ENCODE data around the gene MEX3B. TPM values are rescaled to one million over a fixed set of nuclear protein-coding genes. Genes with fewer than 3 reads are reported as not detected.

MEX3B gene
- total RNA-seq: 1 to 10 TPM; 2.0 to 2.2 TPM
- long read RNA-seq, full-length matches to known transcripts: 1 of 1 reads
- long read RNA-seq, partial matches to known transcripts: 0 of 1 reads
- long read RNA-seq, other reads (novel, unspliced or antisense): 0 of 1 reads

DNA sequence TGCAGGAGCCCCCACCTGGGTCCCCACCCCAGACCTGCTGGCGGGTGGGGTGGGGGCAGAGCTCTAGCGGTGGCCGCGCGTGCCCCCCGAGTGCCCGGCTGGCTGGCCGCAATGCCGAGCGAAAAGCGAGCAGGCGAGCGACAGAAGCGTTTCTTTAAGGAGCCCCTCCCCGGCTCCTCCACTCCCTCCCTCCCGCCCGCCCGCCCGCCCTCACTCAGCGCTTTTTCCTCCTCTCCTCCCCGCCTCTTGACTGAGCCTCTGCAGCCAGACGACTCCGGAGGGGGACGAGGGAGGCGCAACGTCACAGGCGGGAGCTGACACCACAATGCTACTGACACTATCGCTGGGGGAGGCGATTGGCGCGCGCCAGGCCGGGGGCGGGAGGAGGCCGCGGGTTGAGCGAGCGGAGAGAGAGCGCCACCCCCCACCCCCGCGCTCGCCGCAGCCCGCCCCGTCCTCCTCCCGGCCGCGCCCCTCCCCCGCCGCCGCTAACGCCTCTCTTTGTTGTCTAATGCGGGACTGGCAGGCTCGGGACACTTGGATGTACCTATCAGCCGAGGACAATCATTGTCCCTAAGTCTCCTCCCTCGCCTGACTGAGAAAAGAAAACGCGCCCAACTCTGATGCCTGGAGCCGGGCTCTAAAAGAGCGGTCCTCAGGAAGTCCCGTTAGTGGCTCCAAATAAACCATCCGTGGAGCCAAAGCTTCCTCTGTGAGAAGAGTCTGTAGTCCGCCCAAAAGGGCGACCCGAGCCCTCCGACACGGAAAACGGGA, at the start of gene MEX3B:
Gene MEX3B, minus strand, starts transcription at position 127 of the 774 bp plus-strand sequence. CDS start 313 bp downstream, outside the sequence.
- peak; percentile 85 to 90 for ATAC-seq
- intact Hi-C loops (cut with DNase I): loop anchor here in 1 of 2 donors (5.0 to 10.0 kb wide), 2 partner anchors 121 to 564 kb away; no protein-coding TSS in a partner anchor

DNA sequence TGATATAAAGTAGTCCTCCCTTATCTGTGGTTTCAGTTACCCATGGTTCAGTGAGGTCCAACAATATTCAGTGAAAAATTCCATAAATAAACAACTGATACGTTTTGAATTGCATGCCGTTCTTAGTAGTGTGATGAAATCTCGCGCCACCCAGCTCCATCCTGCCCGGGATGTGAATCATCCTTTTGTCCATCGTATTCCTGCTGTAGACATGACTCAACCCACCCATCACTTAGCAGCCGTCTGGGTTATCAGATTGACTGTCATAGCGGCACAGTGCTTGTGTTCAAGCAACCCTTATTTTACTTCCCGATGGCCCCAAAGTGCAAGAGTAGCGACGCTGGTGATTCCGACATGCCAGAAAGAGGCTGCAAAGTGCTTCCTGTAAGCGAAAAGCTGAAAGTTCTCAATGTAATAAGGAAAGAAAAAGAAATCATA, 48.0 kb upstream of the MEX3B start:
- ATAC-seq: no peak
- no peak for DNase-seq
- intact Hi-C loops (cut with DNase I): no loop called here

More for the DNA sequence above, at the start of gene MEX3B:
- DNase-seq: peak; percentile 97

DNA sequence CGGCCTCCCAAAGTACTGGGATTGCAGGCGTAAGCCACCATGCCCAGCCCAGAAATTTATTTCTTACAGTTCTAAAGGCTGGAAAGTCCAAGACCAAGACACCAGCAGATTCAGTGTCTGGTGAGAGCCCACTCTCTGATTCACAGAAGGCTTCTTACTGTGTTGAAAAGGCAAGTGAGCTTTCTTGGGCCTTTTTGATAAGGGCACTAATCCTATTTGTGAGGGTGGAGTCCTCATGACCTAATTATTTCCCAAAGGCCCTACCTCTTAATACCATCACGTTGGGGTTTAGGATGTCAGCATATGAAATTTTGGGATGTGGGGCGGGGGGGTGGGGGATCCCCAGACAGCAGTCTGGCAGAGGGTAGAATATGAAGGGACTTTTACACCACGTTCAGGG, 47.5 kb upstream of the MEX3B start:
- no peak for ATAC-seq

DNA sequence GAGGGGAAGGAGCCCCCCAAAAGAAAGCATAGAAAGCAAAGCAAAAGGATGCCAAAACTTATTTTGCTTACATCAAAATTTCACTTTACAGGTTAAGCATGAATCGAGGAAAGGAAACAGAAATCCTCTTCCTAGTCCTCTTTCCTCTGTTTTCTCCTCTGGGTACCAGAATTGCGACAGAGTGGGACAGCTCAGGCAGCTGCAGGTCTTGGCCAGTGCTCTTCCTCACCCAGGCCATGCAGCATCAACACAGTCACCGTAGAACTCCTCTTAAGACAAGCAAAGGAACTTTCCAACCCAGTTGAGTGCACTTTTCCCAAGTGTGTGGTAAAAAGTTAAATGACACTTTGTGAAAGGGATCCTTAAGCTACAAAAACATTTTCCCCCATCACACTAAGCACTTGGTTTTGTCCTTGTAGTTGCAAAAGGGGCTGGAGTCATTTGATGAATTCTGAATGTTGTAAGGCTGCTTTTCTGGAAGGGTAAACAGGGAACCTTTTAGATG, 45.9 kb upstream of the MEX3B start:
- intact Hi-C loops (cut with DNase I): no loop called here
- DNase-seq (no peak), ATAC-seq (no peak)

More for the DNA sequence above, 47.5 kb upstream of the MEX3B start:
- no peak for DNase-seq
- intact Hi-C loops (cut with DNase I): no loop called here

DNA sequence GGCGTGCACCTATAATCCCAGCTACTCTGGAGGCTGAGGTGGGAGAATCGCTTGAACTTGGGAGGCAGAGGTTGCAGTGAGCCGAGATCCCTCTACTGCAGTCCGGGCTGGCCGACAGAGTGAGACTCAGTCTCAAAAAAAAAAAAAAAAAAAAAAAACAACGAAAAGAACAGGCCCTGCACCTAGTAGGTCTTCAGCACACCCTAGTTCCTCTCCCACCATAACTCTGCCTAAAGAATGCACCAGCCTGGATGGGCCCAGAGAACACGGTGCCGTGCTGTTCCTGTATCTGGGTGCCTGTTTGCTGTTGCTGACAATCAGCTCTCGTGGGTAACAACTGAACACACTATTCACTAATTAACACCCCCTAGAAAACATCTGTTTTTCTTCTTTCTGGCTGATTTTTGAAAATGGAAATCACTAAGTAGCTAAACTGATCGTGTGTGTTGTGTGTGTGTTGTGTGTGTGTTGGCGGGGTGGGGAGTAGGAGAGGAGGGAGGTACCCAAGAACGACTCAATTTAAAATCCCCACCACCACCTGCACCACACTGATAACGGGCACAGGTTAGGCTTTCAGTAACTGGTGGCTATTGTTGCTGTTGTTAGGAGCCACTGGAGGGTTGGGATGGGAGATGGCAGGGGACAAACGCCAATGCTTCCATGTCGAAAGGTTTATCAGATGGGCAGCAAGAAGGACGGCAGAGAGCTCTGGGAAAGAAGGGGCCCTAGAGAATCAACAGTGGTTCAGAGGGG, 40.6 kb upstream of the MEX3B start:
- DNase-seq: no peak
- intact Hi-C loops (cut with DNase I): no loop called here
- ATAC-seq: no peak

DNA sequence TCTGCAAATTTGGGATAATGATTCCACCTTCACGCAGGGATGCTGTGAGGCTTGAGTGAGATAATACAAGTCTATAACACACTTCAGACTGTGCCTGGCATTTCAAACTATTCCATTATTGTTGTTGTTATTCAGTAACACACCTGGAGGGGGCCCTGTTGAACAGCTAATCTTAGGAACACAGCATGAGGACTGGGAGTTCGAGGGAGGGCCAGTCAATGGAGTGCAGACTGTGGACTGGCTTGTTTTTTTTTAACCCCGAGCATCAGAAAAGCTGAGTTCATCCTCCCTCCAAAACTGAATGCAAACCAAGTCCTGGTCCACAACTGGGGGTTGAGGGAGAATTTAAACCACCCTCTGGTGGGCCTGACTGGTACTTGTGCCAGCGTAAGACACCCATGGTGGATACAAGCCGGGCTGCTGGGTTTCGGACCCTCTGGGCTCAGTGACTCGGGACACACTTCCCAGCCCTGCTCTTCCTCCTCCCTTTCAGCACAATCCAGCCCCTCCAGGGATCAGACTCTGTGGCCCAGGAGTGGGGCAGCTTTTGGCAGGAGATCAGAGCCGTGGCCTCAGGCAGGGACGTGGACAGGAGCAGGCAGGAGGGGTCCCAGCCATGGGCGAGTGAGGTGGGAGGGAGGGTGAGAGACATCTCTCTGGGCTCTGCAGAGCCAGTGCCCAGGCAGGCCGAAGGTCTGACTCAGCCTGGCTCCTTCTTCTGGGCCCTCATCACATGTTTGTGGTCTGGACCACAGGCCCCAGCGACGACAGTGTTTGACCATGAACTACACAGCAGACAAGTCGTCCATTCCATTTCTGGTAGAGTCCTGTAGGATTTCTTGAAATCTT, 36.3 kb upstream of the MEX3B start:
- ATAC-seq (no peak), DNase-seq (no peak)
- intact Hi-C loops (cut with DNase I): no loop called here

DNA sequence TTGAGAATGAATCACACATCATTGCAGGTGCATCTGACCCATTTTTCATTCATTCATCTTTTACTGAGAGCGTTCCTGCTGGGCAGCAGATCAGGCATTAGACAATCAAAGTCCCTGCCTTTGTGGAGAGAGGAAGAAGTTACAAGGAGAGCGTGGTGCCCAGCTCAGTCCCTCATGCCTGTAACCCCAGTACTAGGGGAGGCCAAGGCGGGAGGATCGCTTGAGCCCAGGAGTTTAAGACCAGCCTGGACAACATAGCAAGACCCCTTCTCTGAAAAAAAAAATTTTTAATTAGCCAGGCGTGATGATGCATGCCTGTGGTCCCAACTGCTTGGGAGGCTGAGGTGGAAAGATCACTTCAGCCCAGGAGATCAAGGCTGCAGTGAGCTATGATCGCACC, 35.0 kb upstream of the MEX3B start:
- ATAC-seq: no peak
- intact Hi-C loops (cut with DNase I): no loop called here

DNA sequence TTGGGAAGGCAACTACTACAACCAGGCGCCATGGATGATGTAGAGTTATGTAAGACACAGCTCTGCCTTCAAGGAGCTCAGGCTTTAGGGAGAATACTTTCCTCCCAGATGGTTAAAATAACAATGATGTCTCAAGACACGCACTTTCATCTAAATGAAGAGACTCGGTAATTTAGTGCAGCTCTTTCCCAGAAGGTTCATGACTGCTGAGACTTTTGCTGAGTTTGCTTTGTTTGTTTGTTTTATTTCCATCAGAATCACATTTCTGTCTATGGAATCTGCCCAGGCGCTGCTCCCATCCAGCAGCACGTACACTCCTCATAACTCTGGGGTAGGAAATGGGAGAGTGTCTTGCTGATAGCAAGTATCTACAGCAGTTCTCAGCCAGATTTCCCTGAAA, 33.9 kb upstream of the MEX3B start:
- ATAC-seq: no peak
- intact Hi-C loops (cut with DNase I): no loop called here
- DNase-seq: no peak

More for the DNA sequence above, 35.0 kb upstream of the MEX3B start:
- no peak for DNase-seq

DNA sequence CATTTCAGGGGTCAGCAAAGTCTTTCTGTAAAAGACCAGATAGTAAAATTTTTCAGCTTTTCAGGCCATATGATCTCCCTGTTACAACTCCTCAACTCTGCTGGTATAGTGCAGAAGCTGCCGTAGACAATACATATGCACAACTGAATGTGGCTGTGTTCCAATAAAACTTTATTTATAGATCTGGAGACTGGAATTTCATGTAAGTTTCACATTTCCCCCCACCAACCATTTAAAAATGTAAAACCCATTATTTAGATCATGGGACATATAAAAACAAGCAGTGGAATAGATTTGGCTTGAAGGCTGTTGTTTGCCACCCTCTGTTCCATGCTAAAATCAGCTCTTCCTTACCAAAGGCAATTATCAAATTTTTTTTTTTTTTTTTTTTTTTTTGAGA, 28.8 kb upstream of the MEX3B start:
- no peak for ATAC-seq
- DNase-seq: no peak
- intact Hi-C loops (cut with DNase I): no loop called here

DNA sequence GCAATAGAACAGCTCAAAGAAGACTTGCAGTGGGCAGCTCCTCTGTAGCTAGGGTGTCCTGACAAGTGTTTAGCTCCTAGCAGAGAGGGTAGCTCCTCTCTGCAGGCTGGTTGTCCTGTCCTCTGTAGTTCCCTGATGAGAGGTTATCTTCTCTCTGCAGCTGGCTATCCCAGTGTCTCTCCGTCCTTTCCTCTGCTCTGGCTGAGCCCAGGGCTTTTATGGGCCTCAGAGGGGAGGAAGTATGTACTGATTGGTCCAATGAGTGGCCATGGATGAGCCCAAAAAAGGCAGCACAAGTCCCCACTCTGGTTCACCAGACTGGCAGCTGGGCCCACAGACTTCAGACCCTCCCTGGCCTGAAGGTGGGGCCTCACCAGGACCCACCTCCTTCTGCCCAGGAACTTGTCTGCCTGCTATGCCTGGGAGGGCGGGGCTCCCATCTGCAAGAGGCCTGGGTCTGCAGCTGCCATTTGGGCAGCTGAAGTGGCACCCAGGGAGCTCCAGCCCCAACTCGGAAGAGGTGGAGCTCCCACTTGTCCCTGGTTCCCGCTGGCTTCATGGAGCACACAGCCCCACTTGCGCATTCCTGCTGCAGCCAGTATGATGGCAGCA, 27.2 kb upstream of the MEX3B start:
- intact Hi-C loops (cut with DNase I): no loop called here
- DNase-seq (no peak), ATAC-seq (no peak)

DNA sequence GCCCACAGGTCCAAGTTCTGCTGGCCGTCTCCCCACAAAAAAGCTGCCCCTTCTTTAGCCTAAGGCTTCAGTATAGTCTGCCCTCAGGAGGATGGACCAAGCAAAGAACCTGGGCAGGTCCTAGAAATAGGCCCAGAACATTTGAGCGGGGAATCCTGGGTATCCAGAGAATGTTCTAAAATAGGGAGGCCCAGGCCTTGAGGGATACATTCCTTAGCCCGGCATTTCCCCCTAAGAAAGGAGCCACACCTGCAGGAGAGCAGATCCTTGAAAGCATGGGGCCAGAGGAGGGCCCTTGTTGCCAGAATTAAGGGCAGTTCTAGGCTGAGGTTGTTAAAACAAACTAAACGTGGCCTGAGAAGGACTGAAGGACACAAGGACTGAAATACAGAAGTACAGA, 20.6 kb upstream of the MEX3B start:
- DNase-seq (no peak), ATAC-seq (no peak)
- intact Hi-C loops (cut with DNase I): no loop called here

DNA sequence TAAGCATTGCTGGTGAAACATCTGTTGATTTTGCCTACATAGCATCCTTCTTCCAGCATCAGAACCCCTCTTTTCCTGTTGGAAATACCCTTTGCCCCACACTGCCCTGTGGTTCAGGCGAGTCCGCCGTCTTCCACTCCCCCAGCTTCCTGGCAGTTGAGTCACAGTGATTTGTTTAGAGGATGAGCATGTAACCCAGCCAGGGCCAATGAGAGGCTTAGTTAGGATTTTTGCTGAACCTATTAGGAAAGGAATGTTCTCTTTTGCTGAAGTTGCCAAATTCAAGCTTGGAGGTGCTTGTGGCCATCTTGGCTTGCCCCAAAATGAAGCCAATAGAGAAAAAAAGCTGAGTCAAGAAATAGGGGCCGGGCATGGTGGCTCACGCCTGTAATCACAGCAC, 19.0 kb upstream of the MEX3B start:
- no peak for DNase-seq
- intact Hi-C loops (cut with DNase I): no loop called here
- no peak for ATAC-seq

DNA sequence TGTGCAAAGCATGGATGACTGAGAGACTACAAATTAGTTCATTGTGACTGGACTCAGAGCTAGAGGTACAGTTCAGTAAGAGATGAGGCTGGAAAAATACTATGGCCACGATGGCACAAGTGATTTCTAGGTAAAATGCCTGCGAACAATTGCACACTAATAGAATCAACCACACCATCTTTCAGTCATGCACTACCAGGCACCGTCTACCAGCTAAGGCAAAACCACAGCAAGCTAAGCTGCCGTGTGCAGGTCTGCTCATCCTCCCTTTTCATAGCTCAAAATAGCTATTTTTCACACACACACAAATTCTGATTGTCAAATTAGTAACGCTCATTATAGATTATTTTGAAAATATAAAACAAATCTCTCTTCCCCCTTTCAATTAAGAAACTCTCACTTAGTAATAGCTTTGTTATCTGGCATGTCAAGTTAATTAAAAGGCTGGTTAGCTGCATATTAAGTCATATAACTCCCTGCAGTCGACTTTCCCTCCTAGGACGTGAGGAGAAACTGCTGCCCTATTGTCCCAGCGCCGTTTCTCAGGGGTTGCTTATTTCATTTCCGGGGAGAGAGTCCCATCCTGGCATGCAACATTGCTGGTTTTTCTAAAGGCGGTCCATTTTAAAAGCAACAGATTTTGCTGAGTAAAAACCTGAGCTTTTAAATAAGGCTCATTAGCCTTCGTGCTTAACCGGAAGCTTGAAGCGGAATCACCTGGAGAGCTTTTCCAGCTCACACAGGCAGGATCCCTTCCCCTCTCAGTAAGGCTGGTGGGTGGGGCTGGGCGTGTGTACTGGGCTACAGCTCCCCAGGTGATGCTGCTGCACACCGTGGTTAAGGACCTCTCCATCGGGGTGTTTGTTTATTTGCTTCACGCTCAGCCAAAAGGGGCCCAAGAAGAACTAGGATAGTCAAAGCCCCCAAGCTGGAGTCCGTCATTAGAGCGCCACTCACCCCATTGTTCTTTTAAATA, 16.9 kb upstream of the MEX3B start:
- ATAC-seq: no peak
- no peak for DNase-seq
- intact Hi-C loops (cut with DNase I): no loop called here

DNA sequence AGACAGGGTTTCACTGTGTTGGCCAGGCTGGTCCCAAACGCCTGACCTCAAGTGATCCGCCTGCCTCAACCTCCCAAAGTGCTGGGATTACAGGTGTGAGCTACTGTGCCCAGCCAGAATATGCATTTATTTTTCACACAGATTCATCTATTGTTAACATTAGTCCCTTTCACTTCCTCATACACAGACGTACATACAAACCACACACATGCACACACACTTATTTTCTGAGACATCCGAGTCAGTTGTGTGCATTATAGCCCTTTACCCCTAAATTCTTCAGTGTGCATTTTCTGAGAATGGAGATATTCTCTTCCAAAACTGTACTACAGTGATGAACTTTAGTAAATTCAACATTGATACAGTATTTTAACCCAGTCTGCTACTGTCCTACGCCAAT, 15.0 kb upstream of the MEX3B start:
- intact Hi-C loops (cut with DNase I): no loop called here
- DNase-seq: no peak
- ATAC-seq: no peak

DNA sequence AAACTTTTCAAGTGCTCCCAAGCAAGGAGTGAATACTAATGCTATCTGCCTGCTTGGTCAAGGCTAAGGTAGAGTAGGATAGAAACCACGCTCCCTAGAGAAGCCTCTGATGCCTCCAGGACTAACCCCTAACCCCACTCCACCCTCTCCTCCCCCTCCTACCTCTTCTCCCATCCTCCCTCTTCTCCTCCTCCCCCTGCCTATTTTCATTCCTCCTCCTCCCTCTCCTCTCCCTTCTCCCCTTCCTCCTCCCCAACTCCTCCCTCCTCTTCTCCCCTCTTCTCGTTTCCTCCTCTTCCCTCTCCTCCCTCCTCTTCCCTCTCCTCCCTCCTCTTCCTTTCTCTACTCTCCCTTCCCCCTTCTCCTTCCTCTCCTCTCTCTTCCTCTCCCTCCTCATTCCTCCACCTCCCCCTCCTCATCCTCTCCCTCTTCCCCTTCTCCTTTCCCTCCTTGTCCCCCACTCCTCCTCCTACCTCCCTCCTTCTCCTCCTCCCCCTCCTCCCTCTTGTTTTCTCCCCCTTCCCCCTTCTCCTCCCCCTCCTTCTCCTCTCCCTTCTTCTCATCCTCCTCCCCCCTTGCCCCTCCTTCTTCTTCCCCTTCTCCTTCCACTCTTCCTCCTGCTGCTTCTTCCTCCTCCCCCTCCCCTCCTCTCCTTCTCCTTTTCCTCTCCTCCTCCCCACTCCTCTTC, 12.8 kb upstream of the MEX3B start:
- no peak for DNase-seq
- intact Hi-C loops (cut with DNase I): no loop called here
- no peak for ATAC-seq

DNA sequence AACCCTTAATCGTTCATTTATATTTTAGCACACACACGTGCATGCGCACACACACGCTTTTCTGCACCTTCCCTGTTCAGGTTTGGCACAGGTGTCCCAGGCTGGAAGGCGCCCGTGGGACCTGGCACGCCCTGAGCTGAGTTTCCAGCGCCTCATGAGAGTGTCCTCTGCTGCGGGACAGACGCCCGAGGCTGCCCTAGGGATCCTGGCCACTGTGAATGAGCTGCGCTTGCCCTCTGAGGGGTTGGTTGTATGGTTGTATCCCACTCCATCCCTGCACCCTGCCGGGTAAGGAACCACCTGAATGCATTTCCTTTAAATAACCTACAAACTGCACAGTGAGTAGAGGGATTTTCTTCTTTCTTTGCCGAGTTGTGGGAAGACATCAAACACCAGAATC, 12.2 kb upstream of the MEX3B start:
- no peak for DNase-seq
- intact Hi-C loops (cut with DNase I): no loop called here
- ATAC-seq: no peak
